ENCODE results near the gene CLEC1B.
"Not testable (repeated sequence)": the region's sequence is repeated elsewhere in the genome, so short reads cannot be mapped to it uniquely, and the experiment has no call there.

Gene CLEC1B

DNA sequence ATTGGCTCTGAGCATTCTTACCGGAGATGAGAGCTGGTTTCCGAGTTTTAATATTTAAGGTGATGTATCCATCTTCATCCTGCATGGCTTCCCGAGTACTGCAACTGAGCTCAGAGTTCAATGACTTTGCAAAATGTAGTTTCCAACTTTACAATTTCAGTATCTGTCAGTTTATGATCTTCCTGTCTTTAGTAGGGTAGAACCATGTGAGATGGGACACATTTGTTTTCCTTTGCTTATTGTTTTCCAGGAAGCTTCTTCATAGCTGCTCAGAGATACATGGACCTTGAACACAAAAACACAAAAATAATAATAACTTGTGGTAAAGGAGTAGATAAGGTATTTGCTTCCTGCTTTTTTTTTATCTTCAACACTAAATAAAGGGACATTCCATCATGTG lies at the start of gene CLEC1B:
TSS of gene CLEC1B (minus strand) at position 106 of the 400 bp plus-strand sequence. CDS start at position 85, 21 bp downstream.
- no peak for DNase-seq (ENCODE audit: low read depth in 2 of 2, low spot score in 1 of 2)

DNA sequence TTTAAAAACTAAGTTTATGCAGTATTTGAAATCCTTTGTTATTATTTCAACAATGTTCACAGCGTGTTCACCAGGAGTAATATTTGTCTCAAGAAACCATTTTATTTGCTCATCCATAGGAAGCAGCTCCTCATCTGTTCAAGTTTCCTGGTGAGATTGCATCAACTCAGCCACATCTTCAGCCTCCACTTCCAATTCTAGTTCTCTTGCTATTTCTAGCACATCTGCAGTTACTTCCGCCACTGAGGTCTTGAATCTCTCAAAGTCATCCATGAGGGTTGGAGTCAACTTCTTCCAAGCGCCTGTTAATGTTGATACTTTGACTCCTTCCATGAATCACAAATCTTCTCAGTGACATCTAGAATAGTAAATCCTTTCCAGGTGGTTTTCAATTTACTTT lies 49.6 kb upstream of the CLEC1B start:
- no peak for DNase-seq (ENCODE audit: low read depth in 2 of 2, low spot score in 1 of 2)

DNA sequence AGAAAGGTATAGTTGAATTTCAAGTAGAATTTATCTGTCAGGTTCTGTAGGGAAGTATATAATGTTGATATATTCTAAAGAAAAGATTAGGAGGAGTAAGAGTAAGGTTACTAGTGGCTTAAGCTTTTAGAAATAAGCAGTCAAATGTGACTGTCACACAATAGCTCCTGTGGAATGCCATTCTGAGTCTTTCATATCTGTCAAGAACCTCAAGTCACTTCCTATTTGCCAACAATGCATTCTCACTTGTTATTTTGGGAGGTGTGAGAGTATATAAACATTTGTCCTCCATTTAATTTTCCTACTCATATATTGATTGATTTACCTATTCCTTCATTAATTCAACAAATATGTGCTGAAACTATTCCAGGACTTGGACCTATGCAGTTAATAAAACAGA lies 43.2 kb upstream of the CLEC1B start:
- no peak for DNase-seq (ENCODE audit: low read depth in 2 of 2, low spot score in 1 of 2)

DNA sequence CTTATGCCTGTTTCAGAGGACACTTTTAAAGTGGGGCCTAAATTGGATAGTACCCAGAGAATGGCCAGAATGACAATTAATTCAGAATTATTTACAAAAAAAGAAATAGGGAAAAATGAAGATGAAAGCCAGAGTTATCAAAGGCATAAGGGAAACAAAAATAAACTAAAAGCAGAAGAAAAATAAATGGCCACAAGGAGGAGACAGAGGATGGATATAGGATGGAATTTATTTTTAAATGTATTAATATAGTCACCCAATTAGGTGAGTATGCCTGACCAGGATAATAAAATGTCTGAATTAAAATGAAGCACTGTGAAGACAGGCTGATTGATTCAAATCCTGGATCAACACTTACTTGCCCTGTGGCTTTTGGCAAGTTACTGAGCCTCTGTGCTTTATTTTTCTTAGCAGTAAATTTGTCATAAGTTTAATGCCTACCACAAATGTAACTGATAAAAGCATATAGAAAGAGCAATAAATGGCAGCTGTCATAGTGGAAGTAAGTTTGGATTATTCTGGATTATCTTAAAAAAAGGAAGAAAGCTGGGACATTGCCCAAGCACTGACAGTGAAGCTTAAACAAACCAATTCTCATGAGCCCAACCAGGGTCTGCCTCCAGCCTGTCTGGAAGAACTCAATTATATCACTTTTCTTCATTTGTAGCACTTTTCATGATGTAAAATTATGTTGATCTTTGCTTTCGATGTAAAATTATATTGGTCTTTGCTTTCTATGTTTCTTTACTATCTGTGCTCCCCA lies 35.0 kb upstream of the CLEC1B start:
- DNase-seq (ENCODE audit: low read depth in 2 of 2, low spot score in 1 of 2), result no peak

DNA sequence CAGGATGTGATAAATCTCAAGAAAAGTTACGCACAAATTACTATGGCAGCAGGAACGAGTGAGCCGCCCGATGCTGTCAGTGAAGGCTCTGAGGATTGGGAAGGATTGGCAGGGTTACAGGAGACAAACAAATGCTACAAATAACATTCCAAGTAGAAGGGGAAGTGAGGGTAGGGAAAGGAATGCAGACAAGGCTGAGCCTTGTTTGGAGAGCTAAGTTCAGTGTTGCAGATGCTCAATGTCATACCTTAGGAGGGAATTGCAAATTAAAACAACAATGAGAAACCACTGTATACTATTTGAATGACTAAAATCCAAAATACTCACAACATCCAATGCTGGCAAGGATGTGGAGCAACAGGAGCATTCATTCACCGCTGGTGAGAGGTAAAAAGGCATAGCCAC lies 32.9 kb upstream of the CLEC1B start:
- no peak for DNase-seq (ENCODE audit: low read depth in 2 of 2, low spot score in 1 of 2)

DNA sequence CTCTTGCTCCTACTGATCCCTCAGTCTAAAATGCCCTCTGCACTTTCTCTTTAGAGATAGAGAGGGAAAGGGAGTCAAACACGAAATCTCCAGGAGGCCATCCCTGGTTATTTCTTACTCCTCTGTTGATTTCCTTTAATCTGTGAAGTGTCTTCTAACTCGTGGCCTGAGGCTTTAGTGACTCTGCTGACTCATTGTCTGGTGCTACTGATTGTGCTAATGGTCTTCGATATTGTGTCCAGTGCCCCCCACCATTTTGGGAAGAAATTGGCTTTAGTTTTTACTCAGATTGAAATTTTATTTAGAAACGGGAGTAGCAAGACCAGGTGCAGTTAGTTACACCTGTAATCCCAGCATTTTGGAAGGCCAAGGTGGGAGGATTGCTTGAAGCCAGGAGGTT lies 32.4 kb upstream of the CLEC1B start:
- no peak for DNase-seq (ENCODE audit: low read depth in 2 of 2, low spot score in 1 of 2)

DNA sequence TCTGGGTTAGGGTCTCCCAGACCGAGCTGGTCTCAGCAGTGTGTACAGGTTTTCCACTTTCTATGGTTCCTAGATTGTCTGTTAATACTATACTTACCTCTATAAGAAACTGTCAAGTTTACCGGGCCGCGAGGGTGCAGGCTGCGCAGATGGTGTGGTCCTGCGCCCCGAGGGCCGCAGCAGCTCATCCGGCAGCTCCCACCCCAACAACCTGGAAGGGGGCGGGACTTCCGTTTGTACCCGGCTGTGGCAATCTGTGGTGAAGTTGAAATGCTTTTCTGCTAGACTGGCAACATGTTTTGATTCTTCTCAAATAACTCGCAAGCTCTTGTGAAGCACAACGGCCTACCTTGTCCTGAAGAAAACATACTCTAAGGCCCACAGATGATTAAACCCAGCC lies 31.5 kb upstream of the CLEC1B start, which contains the start of gene CLEC9A:
TSS of gene CLEC9A (plus strand) at position 237 of the 400 bp plus-strand sequence. CDS start 22,006 bp downstream, outside the sequence.
- no peak for DNase-seq (ENCODE audit: low read depth in 2 of 2, low spot score in 1 of 2)

DNA sequence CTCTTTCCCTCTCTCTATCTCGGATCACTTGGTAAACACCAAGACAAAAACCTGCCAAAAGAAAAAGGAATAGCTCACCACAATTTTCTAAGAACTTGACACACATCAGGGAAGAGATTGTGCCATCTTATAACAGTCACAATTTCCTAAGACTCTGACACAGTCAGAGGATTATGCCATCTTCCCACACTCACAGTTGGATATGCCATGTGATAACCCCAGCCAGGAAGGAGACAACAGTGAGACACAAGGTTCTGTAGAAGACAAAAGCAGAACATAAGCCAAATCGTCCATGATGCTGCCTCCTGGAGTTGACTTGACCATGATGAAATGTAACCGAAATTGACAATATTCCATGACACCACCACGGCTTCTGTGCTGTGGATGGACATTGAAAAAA lies 28.8 kb upstream of the CLEC1B start:
- DNase-seq (ENCODE audit: low read depth in 2 of 2, low spot score in 1 of 2), result no peak

DNA sequence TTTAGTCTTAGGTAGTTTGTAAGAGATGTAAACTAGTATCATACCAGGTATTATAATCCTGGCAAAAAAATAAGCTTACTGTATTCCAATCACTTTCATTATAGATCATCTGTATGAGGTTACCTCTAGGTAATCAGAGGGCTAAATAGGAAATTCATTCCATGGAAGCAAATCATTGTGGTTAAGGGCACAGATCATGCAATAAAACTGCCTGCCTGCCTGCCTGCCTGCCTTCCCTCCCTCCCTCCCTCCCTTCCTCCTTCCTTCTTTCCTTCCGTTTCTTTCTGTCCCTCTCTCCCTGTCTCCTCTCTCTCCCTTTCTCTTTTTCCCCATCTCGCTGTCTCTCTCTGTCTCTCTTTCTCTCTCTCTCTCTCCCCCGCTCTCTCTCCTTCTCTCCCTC lies 28.4 kb upstream of the CLEC1B start:
- no peak for DNase-seq (ENCODE audit: low read depth in 2 of 2, low spot score in 1 of 2)

DNA sequence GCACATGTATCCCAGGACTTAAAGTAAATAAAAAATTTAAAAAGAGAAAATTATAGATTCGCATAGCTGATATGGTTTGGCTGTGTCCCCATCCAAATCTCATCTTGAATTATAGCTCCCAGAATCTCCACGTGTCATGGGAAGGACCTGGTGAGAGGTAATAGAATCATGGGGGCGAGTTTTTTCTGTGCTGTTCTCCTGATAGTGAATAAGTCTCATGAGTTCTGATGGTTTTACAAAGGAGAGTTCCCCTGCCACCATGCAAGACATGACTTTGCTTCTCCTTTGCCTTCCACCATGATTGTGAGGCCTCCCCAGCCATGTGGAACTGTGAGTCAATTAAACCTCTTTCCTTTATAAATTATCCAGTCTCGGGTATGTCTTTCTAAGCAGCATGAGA lies 27.7 kb upstream of the CLEC1B start:
- not testable (repeated sequence) for DNase-seq (ENCODE audit: low read depth in 2 of 2, low spot score in 1 of 2)

DNA sequence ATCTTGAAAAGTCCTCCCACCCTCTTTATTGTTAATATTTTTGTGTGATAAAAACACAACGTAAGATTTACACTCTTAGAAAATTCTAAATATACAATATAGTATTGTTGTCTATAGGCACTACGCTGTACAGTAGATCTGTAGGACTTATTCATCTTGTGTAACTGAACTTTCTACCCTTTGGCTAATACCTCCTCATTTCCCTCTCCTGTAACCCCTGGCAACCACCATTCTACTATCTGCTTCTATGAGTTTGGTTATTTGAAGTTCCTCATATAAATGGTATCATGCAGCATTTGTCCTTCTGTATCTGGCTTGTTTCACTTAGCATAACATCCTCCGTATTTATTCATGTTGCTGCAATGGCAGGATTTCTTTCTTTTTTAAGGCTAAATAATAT lies 26.3 kb upstream of the CLEC1B start:
- DNase-seq (ENCODE audit: low read depth in 2 of 2, low spot score in 1 of 2), result no peak

DNA sequence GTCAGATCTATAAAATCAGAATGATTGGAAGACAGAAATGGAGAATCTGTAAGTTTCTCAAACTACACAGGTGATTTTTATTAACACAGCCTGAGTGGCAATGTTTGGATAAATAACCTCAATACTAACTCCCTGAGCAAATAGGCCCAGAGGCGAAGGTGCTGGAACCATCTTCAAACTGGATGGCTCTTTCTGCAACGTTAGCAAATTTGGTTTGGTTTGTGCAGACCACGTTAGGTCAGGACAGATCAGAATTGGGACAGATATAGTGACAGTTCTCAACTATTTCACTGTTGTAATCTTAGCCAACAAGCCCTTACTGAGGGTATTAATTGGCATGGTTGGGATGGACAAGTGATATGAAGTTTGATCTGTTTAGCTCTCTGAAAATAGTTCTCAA lies 22.4 kb upstream of the CLEC1B start:
- DNase-seq (ENCODE audit: low read depth in 2 of 2, low spot score in 1 of 2), result no peak

DNA sequence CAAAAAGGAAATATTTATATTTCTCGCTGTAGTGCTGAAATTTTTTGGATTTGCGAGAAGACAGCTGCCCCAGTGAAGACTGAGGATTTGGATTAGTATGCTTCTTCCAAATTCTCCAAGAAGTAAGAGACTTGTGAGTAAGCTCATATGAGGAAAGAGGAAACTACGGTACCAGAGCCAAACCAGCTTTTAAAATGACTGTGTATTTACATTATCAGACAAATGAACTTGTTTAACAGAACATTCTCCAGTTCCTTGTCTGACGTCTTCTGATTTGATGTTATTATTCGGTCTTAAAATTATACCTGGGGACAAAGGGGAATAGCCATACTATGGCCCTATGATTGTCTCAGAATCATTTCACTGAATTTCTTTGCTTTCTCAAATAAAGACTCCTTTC lies 19.5 kb upstream of the CLEC1B start:
- DNase-seq (ENCODE audit: low read depth in 2 of 2, low spot score in 1 of 2), result no peak

DNA sequence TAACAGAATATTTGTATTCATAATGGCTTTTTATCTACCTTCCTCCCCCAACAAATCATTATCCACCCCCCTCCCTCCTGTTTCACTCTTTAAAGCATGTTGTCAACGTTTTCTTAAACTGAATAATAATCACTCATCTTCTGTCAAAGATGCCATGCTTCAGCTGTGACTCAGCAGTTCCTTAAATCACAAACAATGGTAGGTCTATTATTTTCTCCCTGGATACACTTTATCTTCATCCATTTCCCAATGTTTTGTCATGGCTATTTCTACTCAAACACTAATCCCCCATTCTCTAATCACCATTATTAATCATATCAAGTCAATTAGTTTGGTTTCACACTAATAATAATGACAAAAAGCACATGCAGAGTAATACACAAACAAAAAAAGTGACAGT lies 18.0 kb upstream of the CLEC1B start:
- no peak for DNase-seq (ENCODE audit: low read depth in 2 of 2, low spot score in 1 of 2)

DNA sequence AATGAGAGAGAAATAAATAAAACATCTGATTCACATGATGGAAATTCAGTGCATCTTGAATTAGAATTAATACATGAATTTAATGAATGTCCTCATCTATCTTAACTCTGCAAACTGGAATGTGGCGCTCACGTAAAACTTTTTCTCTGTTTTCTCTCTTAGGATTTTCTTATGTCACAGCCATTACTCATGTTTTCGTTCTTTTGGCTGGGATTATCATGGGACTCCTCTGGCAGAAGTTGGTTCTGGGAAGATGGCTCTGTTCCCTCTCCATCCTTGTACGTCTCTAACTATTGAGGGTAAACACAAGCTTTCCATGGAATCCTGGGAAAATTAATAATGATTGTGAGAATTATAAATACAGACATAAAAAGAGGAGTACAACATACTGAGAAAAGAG lies 16.5 kb upstream of the CLEC1B start:
- DNase-seq (ENCODE audit: low read depth in 2 of 2, low spot score in 1 of 2), result no peak

DNA sequence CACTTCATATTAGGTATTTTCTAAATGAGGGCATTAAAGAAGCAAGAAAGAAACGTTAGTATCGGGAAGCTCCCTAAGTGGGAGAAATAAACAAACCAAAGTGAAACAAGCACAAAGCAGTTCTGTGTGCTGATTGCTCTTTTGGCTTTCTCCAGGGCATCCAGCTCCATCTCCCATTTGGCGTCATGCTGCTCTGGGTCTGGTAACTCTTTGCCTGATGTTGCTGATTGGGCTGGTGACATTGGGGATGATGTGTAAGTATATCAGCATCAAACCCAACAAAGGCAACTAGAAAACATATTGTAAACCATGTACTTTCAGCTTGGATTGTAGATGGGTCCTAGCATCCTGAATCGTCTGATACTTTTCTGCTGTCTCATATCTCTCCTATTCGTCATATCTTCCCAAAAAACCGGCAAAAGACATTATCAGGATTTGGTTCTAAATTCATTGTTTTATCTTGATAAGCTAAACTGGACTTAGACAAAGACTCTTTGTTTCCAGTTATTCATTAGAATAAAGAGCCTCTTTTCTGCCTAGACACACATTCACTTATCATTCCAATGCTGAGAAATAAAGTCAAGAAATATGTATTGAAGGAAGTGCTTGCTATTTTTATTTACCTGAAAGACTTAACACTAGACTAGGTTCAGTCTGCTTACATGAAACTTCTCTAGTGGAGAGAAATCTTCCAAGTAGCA lies 13.9 kb upstream of the CLEC1B start:
- no peak for DNase-seq (ENCODE audit: low read depth in 2 of 2, low spot score in 1 of 2)

DNA sequence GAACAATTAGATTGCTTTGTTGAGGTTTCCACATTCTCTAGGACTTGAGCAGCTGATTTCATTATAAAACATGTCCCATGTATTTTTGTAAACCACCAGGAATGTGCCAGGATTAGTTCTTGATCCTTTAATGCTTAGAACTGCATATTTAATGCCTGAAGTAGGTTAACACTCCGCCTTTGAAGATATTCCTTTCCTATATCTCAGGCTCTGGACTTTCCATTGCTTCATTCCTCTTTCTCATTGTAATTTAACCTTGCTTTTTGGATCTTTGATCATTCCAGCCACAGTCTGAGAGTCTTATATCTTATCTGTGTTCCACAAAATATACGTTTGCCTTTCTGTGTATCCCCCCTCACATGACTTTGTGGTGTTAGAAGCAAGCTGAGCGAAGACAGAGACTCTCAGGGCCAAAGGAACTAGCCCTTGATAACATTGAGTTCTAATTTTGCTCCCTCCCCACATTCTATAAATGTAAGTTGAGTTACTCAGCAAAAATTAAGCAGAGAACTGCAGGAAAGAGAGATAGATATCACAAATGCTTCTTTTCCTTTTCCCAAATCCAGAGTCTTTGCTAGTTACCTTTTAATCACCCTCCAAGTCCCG lies 2.4 kb upstream of the CLEC1B start:
- no peak for DNase-seq (ENCODE audit: low read depth in 2 of 2, low spot score in 1 of 2)

DNA sequence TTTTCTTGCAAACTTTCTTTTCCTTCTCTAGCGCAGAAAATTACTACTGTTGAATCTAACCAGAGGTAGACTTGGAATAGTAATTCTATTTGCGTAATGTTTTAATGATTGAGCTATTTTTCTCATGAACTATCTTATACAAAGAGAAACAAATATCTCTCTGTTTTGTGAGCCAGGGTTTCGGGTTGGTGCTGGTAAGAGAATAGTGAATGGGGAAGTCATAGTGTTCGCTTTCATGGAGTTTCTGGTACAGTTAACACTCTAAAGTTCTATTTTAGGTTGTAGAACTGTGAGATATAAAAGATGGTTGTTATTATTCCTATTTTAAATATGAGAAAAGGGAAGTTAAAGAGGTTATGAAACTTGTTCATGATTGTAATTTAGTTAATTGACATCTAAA lies 6.6 kb downstream of the CLEC1B start:
- DNase-seq (ENCODE audit: low read depth in 2 of 2, low spot score in 1 of 2), result no peak

DNA sequence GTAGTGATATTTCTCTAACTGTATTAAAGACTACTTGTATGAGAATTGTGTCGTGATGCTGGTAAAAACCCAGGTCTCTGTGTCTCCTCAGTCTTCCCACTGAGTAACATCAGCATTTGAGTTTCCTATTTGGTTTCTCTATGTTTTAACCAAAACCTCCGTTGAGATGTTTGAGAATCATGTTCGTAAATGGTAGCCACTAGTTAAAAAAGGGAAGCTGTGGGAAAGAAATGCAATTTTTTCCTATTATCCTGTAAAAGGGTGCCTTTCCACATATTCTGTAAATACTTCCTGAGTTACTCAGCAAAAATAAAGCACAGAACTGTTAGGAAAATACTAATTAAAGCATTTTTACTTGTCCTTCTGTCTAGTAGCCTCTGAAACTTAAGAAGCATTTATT lies 7.0 kb downstream of the CLEC1B start:
- DNase-seq (ENCODE audit: low read depth in 2 of 2, low spot score in 1 of 2), result no peak

DNA sequence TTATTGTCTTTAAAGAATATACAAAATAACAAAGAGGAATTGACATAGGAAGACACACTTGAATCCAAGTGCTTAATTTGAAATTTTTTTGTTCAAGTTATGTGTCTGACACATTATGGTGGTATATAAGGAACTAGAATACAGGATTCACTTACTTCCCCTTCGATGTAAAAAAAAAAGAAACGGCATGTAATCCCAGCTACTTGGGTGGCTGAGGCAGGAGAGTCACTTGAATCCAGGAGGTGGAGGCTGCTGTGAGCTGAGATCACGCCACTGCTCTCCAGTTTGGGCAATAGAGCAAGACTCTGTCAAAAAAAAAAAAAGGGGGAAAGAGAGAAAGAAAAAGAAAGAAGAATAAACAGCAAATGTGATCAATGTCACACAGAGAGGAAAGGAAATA lies 18.8 kb downstream of the CLEC1B start:
- no peak for DNase-seq (ENCODE audit: low read depth in 2 of 2, low spot score in 1 of 2)

DNA sequence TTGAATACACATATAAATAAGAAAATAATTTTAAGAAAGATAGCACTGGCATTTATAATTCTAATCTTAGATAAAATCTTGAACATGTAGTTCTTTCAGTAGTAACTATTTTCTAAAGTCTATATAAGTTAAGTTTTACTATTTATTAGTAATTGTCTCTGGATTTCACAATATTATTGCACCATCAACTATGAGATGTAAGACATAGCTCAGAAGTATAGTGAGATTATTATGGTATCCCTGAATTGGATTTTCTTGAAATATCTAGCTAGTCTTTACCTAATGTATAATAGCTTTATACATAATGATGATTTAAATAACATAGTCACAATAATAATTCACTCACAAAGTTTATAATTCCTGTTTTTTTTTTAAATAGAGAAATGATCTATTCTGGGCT lies 21.0 kb downstream of the CLEC1B start:
- no peak for DNase-seq (ENCODE audit: low read depth in 2 of 2, low spot score in 1 of 2)

DNA sequence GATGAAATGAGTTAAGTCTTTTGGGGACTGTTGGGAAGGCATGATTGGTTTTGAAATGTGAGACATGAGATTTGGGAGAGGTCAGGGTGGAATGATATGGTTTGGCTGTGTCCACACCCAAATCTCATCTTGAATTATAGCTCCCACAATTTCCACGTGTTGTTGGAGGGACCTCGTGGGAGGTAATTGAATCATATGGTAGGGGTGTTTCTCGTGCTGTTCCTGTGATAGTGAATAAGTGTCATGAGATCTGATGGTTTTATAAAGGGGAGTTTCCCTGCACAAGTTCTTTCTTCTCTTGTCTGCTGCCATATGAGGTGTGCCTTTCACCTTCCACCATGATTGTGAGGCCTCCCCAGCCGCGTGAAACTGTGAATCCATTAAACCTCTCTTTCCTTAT lies 22.3 kb downstream of the CLEC1B start:
- not testable (repeated sequence) for DNase-seq (ENCODE audit: low read depth in 2 of 2, low spot score in 1 of 2)
